A673 (cell line): Measurements from ENCODE around the gene COPA.

Source experiments
- CTCF ChIP-seq: fragments of 300-800, 200-600 bp; sonication (generic); conservative IDR thresholded peaks from 2 replicates; pipeline ENCODE4 v1.5.1; 2017; ENCODE audit warnings: low read depth, mild to moderate bottlenecking, antibody characterized with exemption, low read length, moderate library complexity, mixed read lengths
- EZH2 ChIP-seq: fragments of 200-600 bp; sonication (generic); IDR thresholded peaks from 2 replicates; pipeline ENCODE4 v1.6.1; 2017; ENCODE audit warnings: borderline replicate concordance, low read depth, mild to moderate bottlenecking, mixed read lengths, antibody characterized with exemption, low read length; ENCODE audit not compliant: poor library complexity, severe bottlenecking

DNA sequence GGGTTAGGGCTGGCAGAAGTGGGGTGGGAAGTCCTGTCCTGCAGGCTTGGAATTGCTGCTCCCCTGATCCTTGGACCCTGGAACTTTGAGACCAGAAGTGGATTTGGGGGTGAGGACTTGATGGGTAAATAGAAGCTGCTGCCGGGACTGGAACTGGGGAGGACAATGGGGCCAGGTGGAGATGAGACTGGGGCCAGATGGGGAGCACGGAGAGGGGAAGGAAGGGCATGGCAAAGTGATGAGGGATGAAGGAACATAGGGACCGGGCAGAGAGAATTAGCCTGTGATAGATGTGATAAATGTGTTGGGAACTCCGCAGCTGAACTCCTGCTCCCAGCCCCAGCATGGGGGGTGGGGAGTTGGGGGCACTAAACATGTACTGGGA is 24.5 kb upstream of the COPA start:
- TF ChIP-seq CTCF (no peak), EZH2 (no peak)
